ENCODE results near the gene ICAM1. TPM values are rescaled to one million over a fixed set of nuclear protein-coding genes. Genes with fewer than 3 reads are reported as not detected.

The ICAM1 gene
- total and polyA plus RNA-seq, 2 of the 13 experiments (the other 11 are each of a cell fraction or from before 2014, with no cell fraction given), result 37.9 to 98.4 TPM

DNA sequence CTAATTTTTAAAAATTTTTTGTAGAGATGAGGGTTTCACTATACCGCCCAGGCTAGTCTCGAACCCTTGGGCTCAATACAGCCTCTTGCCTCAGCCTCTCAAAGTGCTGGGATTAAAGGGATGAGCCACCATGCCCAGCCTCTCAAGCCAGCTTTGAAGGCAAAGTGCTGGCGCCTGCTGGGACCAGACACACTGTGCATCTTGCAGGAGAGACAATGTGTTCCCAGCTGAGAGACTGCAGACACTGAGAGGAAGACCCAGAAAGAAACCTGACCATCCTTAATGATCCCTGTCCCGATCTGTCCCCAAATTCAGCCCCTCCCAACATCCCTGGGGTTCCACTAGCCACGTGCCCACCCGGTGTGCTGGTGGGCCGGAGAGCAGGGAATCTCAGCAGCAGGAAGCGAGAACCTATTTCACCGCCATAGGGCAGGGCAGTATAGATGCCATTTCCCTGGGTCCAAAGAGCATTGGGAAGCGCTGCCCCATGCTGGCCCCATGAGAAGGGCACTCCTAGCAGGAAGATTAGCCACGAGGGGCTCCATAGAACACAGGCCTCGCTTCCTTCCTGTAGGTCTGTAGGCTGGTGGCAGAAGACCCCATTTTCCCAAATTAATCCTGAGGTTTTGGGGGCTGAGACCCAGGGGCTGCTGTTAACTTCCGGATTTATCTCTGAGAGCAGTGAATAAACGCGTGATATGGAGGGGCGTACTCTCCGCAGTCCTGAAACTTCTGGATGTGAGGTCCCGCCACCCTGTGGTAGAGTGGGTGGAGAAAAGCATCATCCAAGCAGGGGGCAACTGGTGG lies 61.4 kb downstream of the ICAM1 start (continued):
- TF ChIP-seq, protein P1, sequence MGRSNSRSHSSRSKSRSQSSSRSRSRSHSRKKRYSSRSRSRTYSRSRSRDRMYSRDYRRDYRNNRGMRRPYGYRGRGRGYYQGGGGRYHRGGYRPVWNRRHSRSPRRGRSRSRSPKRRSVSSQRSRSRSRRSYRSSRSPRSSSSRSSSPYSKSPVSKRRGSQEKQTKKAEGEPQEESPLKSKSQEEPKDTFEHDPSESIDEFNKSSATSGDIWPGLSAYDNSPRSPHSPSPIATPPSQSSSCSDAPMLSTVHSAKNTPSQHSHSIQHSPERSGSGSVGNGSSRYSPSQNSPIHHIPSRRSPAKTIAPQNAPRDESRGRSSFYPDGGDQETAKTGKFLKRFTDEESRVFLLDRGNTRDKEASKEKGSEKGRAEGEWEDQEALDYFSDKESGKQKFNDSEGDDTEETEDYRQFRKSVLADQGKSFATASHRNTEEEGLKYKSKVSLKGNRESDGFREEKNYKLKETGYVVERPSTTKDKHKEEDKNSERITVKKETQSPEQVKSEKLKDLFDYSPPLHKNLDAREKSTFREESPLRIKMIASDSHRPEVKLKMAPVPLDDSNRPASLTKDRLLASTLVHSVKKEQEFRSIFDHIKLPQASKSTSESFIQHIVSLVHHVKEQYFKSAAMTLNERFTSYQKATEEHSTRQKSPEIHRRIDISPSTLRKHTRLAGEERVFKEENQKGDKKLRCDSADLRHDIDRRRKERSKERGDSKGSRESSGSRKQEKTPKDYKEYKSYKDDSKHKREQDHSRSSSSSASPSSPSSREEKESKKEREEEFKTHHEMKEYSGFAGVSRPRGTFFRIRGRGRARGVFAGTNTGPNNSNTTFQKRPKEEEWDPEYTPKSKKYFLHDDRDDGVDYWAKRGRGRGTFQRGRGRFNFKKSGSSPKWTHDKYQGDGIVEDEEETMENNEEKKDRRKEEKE (IDR thresholded peaks at IDR 0.05), result no peak
- TF ChIP-seq, protein P2, sequence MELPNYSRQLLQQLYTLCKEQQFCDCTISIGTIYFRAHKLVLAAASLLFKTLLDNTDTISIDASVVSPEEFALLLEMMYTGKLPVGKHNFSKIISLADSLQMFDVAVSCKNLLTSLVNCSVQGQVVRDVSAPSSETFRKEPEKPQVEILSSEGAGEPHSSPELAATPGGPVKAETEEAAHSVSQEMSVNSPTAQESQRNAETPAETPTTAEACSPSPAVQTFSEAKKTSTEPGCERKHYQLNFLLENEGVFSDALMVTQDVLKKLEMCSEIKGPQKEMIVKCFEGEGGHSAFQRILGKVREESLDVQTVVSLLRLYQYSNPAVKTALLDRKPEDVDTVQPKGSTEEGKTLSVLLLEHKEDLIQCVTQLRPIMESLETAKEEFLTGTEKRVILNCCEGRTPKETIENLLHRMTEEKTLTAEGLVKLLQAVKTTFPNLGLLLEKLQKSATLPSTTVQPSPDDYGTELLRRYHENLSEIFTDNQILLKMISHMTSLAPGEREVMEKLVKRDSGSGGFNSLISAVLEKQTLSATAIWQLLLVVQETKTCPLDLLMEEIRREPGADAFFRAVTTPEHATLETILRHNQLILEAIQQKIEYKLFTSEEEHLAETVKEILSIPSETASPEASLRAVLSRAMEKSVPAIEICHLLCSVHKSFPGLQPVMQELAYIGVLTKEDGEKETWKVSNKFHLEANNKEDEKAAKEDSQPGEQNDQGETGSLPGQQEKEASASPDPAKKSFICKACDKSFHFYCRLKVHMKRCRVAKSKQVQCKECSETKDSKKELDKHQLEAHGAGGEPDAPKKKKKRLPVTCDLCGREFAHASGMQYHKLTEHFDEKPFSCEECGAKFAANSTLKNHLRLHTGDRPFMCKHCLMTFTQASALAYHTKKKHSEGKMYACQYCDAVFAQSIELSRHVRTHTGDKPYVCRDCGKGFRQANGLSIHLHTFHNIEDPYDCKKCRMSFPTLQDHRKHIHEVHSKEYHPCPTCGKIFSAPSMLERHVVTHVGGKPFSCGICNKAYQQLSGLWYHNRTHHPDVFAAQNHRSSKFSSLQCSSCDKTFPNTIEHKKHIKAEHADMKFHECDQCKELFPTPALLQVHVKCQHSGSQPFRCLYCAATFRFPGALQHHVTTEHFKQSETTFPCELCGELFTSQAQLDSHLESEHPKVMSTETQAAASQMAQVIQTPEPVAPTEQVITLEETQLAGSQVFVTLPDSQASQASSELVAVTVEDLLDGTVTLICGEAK (IDR thresholded peaks at IDR 0.05), result no peak
- TF ChIP-seq, protein P2 (CRISPR knock-in tag; IDR thresholded peaks at IDR 0.05), result no peak
- TF ChIP-seq, protein P3, sequence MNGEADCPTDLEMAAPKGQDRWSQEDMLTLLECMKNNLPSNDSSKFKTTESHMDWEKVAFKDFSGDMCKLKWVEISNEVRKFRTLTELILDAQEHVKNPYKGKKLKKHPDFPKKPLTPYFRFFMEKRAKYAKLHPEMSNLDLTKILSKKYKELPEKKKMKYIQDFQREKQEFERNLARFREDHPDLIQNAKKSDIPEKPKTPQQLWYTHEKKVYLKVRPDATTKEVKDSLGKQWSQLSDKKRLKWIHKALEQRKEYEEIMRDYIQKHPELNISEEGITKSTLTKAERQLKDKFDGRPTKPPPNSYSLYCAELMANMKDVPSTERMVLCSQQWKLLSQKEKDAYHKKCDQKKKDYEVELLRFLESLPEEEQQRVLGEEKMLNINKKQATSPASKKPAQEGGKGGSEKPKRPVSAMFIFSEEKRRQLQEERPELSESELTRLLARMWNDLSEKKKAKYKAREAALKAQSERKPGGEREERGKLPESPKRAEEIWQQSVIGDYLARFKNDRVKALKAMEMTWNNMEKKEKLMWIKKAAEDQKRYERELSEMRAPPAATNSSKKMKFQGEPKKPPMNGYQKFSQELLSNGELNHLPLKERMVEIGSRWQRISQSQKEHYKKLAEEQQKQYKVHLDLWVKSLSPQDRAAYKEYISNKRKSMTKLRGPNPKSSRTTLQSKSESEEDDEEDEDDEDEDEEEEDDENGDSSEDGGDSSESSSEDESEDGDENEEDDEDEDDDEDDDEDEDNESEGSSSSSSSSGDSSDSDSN (CRISPR knock-in tag; IDR thresholded peaks at IDR 0.05), result peak; percentile 61; the same call in 1 of the 2 replicates
- TF ChIP-seq RFX3 (CRISPR knock-in tag; IDR thresholded peaks at IDR 0.05) (no peak), ZNF563 (CRISPR knock-in tag; IDR thresholded peaks at IDR 0.05) (no peak), ADNP (CRISPR knock-in tag; IDR thresholded peaks at IDR 0.05) (no peak), IRX3 (CRISPR knock-in tag; IDR thresholded peaks at IDR 0.05; ENCODE audit: borderline replicate concordance, low read depth) (no peak), ZFAT (CRISPR knock-in tag; conservative IDR thresholded peaks at IDR 0.05) (no peak), ZNF431 (CRISPR knock-in tag; IDR thresholded peaks at IDR 0.05; ENCODE audit: borderline replicate concordance, low read depth) (0 out of 2 replicates have a peak, but pooled peaks have one; percentile 30)
- TF ChIP-seq, protein P4, sequence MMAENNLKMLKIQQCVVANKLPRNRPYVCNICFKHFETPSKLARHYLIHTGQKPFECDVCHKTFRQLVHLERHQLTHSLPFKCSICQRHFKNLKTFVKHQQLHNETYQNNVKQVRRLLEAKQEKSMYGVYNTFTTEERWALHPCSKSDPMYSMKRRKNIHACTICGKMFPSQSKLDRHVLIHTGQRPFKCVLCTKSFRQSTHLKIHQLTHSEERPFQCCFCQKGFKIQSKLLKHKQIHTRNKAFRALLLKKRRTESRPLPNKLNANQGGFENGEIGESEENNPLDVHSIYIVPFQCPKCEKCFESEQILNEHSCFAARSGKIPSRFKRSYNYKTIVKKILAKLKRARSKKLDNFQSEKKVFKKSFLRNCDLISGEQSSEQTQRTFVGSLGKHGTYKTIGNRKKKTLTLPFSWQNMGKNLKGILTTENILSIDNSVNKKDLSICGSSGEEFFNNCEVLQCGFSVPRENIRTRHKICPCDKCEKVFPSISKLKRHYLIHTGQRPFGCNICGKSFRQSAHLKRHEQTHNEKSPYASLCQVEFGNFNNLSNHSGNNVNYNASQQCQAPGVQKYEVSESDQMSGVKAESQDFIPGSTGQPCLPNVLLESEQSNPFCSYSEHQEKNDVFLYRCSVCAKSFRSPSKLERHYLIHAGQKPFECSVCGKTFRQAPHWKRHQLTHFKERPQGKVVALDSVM (CRISPR knock-in tag; IDR thresholded peaks at IDR 0.05), result peak; percentile 51; the same call in 1 of the 2 replicates

Data from HepG2 (cell line).